Measurements from ENCODE around the gene ABHD2.
"Not testable (repeated sequence)": the region's sequence is repeated elsewhere in the genome, so short reads cannot be mapped to it uniquely, and the experiment has no call there.

ABHD2 gene

GRCh38 chr15:89087830-89088604 is at the start of gene ABHD2:
Gene ABHD2 (plus strand): TSS chr15:89088456. CDS start chr15:89116328, 27,872 bp downstream.
- Mint-ChIP-seq H3K4me3 (no peak within 1 kb of the TSS), H3K36me3 (ENCODE audit: low read depth) (no peaks in the 10 kb centered on the region), H3K9me3 (no peaks in the 10 kb centered on the region), H3K4me1 (ENCODE audit: low read depth) (peaks cover 45% of the 10 kb centered on the region), H3K27ac (no peak within 1 kb of the TSS), H3K27me3 (no peaks in the 10 kb centered on the region)
- intact Hi-C loops (cut with micrococcal nuclease), result no loop called here

- intact Hi-C loops (cut with micrococcal nuclease), result no loop called here
- no peak overlapping the region for H3K4me3 Mint-ChIP-seq
- no peaks in the 10 kb centered on the region for H3K4me1 Mint-ChIP-seq (ENCODE audit: low read depth)
- no peaks in the 10 kb centered on the region for H3K36me3 Mint-ChIP-seq (ENCODE audit: low read depth)
- peaks cover 9% of the 10 kb centered on the region for H3K9me3 Mint-ChIP-seq
- H3K27ac Mint-ChIP-seq, result no peak overlapping the region
- H3K27me3 Mint-ChIP-seq, result peaks cover 10% of the 10 kb centered on the region
Measured at GRCh38 chr15:89039142-89039541, 49.1 kb upstream of the ABHD2 start.

- intact Hi-C loops (cut with micrococcal nuclease), result no loop called here
- Mint-ChIP-seq H3K9me3 (peaks cover 9% of the 10 kb centered on the region), H3K36me3 (ENCODE audit: low read depth) (no peaks in the 10 kb centered on the region), H3K4me3 (no peak overlapping the region), H3K27me3 (peaks cover 5% of the 10 kb centered on the region), H3K27ac (no peak overlapping the region), H3K4me1 (ENCODE audit: low read depth) (no peaks in the 10 kb centered on the region)
Measured at GRCh38 chr15:89041507-89041906, 46.7 kb upstream of the ABHD2 start.

GRCh38 chr15:89042387-89042786 is 45.9 kb upstream of the ABHD2 start:
- Mint-ChIP-seq H3K27me3 (peaks cover 7% of the 10 kb centered on the region), H3K36me3 (ENCODE audit: low read depth) (no peaks in the 10 kb centered on the region), H3K4me3 (no peak overlapping the region), H3K4me1 (ENCODE audit: low read depth) (no peaks in the 10 kb centered on the region), H3K27ac (no peak overlapping the region), H3K9me3 (peaks cover 9% of the 10 kb centered on the region)
- intact Hi-C loops (cut with micrococcal nuclease), result no loop called here

- no peak overlapping the region for H3K27ac Mint-ChIP-seq
- no peak overlapping the region for H3K4me3 Mint-ChIP-seq
- H3K9me3 Mint-ChIP-seq, result peaks cover 9% of the 10 kb centered on the region
- intact Hi-C loops (cut with micrococcal nuclease), result no loop called here
- H3K36me3 Mint-ChIP-seq (ENCODE audit: low read depth), result no peaks in the 10 kb centered on the region
- H3K27me3 Mint-ChIP-seq, result peaks cover 3% of the 10 kb centered on the region
- H3K4me1 Mint-ChIP-seq (ENCODE audit: low read depth), result no peaks in the 10 kb centered on the region
Measured at GRCh38 chr15:89043031-89044002, 44.9 kb upstream of the ABHD2 start.

GRCh38 chr15:89049016-89049666 is 39.1 kb upstream of the ABHD2 start:
- H3K4me1 Mint-ChIP-seq (ENCODE audit: low read depth), result not testable (repeated sequence)

GRCh38 chr15:89051875-89052274 is 36.4 kb upstream of the ABHD2 start:
- intact Hi-C loops (cut with micrococcal nuclease), result no loop called here
- Mint-ChIP-seq H3K27ac (no peak overlapping the region), H3K4me1 (ENCODE audit: low read depth) (no peaks in the 10 kb centered on the region), H3K27me3 (peaks cover 6% of the 10 kb centered on the region), H3K36me3 (ENCODE audit: low read depth) (no peaks in the 10 kb centered on the region), H3K9me3 (no peaks in the 10 kb centered on the region), H3K4me3 (no peak overlapping the region)

More at GRCh38 chr15:89049016-89049666, 39.1 kb upstream of the ABHD2 start:
- intact Hi-C loops (cut with micrococcal nuclease); H3K4me3 Mint-ChIP-seq; H3K36me3 Mint-ChIP-seq (ENCODE audit: low read depth); H3K27ac Mint-ChIP-seq; H3K9me3 Mint-ChIP-seq; H3K27me3 Mint-ChIP-seq: not testable (repeated sequence)

- no peaks in the 10 kb centered on the region for H3K9me3 Mint-ChIP-seq
- H3K36me3 Mint-ChIP-seq (ENCODE audit: low read depth), result no peaks in the 10 kb centered on the region
- no peak overlapping the region for H3K27ac Mint-ChIP-seq
- H3K4me3 Mint-ChIP-seq, result no peak overlapping the region
- intact Hi-C loops (cut with micrococcal nuclease), result no loop called here
- H3K4me1 Mint-ChIP-seq (ENCODE audit: low read depth), result peaks cover 5% of the 10 kb centered on the region
- peaks cover 5% of the 10 kb centered on the region for H3K27me3 Mint-ChIP-seq
Measured at GRCh38 chr15:89052474-89052873, 35.8 kb upstream of the ABHD2 start.

- H3K27ac Mint-ChIP-seq, result no peak overlapping the region
- H3K4me1 Mint-ChIP-seq (ENCODE audit: low read depth), result peaks cover 28% of the 10 kb centered on the region
- no peak overlapping the region for H3K4me3 Mint-ChIP-seq
- peaks cover 3% of the 10 kb centered on the region for H3K27me3 Mint-ChIP-seq
- intact Hi-C loops (cut with micrococcal nuclease), result no loop called here
- no peaks in the 10 kb centered on the region for H3K36me3 Mint-ChIP-seq (ENCODE audit: low read depth)
- no peaks in the 10 kb centered on the region for H3K9me3 Mint-ChIP-seq
Measured at GRCh38 chr15:89054873-89055272, 33.4 kb upstream of the ABHD2 start.

GRCh38 chr15:89057506-89058133 is 30.6 kb upstream of the ABHD2 start:
- H3K4me3 Mint-ChIP-seq, result no peak overlapping the region
- no peak overlapping the region for H3K27ac Mint-ChIP-seq
- H3K36me3 Mint-ChIP-seq (ENCODE audit: low read depth), result no peaks in the 10 kb centered on the region
- intact Hi-C loops (cut with micrococcal nuclease), result loop anchor here (1.0 kb wide), 2 partner anchors 114 to 120 kb away; no protein-coding TSS in a partner anchor
- no peaks in the 10 kb centered on the region for H3K9me3 Mint-ChIP-seq
- H3K4me1 Mint-ChIP-seq (ENCODE audit: low read depth), result peaks cover 28% of the 10 kb centered on the region
- peaks cover 2% of the 10 kb centered on the region for H3K27me3 Mint-ChIP-seq

GRCh38 chr15:89058376-89058775 is 29.9 kb upstream of the ABHD2 start:
- intact Hi-C loops (cut with micrococcal nuclease), result no loop called here
- Mint-ChIP-seq H3K36me3 (ENCODE audit: low read depth) (no peaks in the 10 kb centered on the region), H3K4me1 (ENCODE audit: low read depth) (peaks cover 28% of the 10 kb centered on the region), H3K27ac (no peak overlapping the region), H3K9me3 (no peaks in the 10 kb centered on the region), H3K27me3 (peaks cover 2% of the 10 kb centered on the region), H3K4me3 (no peak overlapping the region)

GRCh38 chr15:89058876-89059405 is 29.3 kb upstream of the ABHD2 start:
- no peak overlapping the region for H3K27ac Mint-ChIP-seq

GRCh38 chr15:89066280-89066679 is 22.0 kb upstream of the ABHD2 start:
- peaks cover 33% of the 10 kb centered on the region for H3K9me3 Mint-ChIP-seq
- peaks cover 19% of the 10 kb centered on the region for H3K4me1 Mint-ChIP-seq (ENCODE audit: low read depth)
- no peak overlapping the region for H3K27ac Mint-ChIP-seq
- intact Hi-C loops (cut with micrococcal nuclease), result no loop called here
- peaks cover 1% of the 10 kb centered on the region for H3K27me3 Mint-ChIP-seq
- no peak overlapping the region for H3K4me3 Mint-ChIP-seq
- H3K36me3 Mint-ChIP-seq (ENCODE audit: low read depth), result peaks cover 17% of the 10 kb centered on the region

More at GRCh38 chr15:89058876-89059405, 29.3 kb upstream of the ABHD2 start:
- H3K27me3 Mint-ChIP-seq, result peaks cover 2% of the 10 kb centered on the region
- H3K4me1 Mint-ChIP-seq (ENCODE audit: low read depth), result peaks cover 28% of the 10 kb centered on the region
- H3K9me3 Mint-ChIP-seq, result no peaks in the 10 kb centered on the region
- H3K36me3 Mint-ChIP-seq (ENCODE audit: low read depth), result no peaks in the 10 kb centered on the region
- no peak overlapping the region for H3K4me3 Mint-ChIP-seq
- intact Hi-C loops (cut with micrococcal nuclease), result no loop called here
